Measurements from ENCODE around the gene ISL2. TPM values are rescaled to one million over a fixed set of nuclear protein-coding genes. Genes with fewer than 3 reads are reported as not detected.

Gene ISL2
- total and polyA plus RNA-seq, 9 of the 15 experiments (the other 6 are each of a cell fraction or from before 2014, with no cell fraction given), result 0.15 to 23.7 (median 4.0) TPM

- no peak for TF ChIP-seq STAT6 (CRISPR knock-in tag; IDR thresholded peaks at IDR 0.05)
- peak; percentile 21; the same call in 1 of the 2 replicates for TF ChIP-seq ZNF431 (CRISPR knock-in tag; IDR thresholded peaks at IDR 0.05)
- no peak for TF ChIP-seq ZNF395 (CRISPR knock-in tag; IDR thresholded peaks at IDR 0.05)
- no peak for TF ChIP-seq CEBPZ (IDR thresholded peaks at IDR 0.05; ENCODE audit: borderline replicate concordance, low read depth, low read length)
- no peak for TF ChIP-seq SMARCE1 (IDR thresholded peaks at IDR 0.05)
- TF ChIP-seq BACH1 (tag; IDR thresholded peaks at IDR 0.05), result no peak
- no peak for TF ChIP-seq ZNF134 (CRISPR knock-in tag; conservative IDR thresholded peaks at IDR 0.05)
- TF ChIP-seq MXI1 (IDR thresholded peaks at IDR 0.05; ENCODE audit: low read depth, low read length), result no peak
- no peak for TF ChIP-seq ILF3 (IDR thresholded peaks at IDR 0.05; ENCODE audit: borderline replicate concordance)
- TF ChIP-seq NR2F6 (CRISPR knock-in tag; IDR thresholded peaks at IDR 0.05), result no peak
- no peak for TF ChIP-seq ZNF23 (CRISPR knock-in tag; IDR thresholded peaks at IDR 0.05)
- TF ChIP-seq ZKSCAN8 (CRISPR knock-in tag; IDR thresholded peaks at IDR 0.05), result no peak
- TF ChIP-seq TOE1 (IDR thresholded peaks at IDR 0.05; ENCODE audit: borderline replicate concordance), result no peak
- 0 out of 2 replicates have a peak, but pooled peaks have one; percentile 50 for TF ChIP-seq TOE1 (CRISPR knock-in tag; IDR thresholded peaks at IDR 0.05; ENCODE audit: borderline replicate concordance, low read depth)
- TF ChIP-seq FOXP4 (CRISPR knock-in tag; IDR thresholded peaks at IDR 0.05; ENCODE audit: borderline replicate concordance), result peak; percentile 66; the same call in 1 of the 2 replicates
- no peak; the same call in 1 of the 2 replicates for TF ChIP-seq ZNF121 (CRISPR knock-in tag; conservative IDR thresholded peaks at IDR 0.05)
- TF ChIP-seq ZKSCAN1 (IDR thresholded peaks at IDR 0.05; ENCODE audit: low read depth, low read length), result no peak
- TF ChIP-seq NRF1 (conservative IDR thresholded peaks at IDR 0.05 in 1 of 2, IDR thresholded peaks at IDR 0.05 in 1 of 2), result peak in 1 of 2 experiments; percentile 59; a peak in 2 of 4 replicates
Measured at GRCh38 chr15:76337696-76338485, 1.3 kb downstream of the ISL2 start (continued).
